SU-DHL-6 (cell line): ENCODE measurements around the gene KISS1R.
A peak's percentile ranks its signal among the peaks of the same experiment; 100 is the strongest.

Experiments used
- H2AFZ ChIP-seq: fragments of 200-600 bp; sonication (generic); 2 replicates; pipeline ENCODE4 v1.6.1; 2014; ENCODE audit warnings: low read depth, mild to moderate bottlenecking, moderate library complexity, mixed read lengths, antibody characterized with exemption, low read length; ENCODE audit not compliant: severe bottlenecking
- H3F3A ChIP-seq: fragments of 200-600 bp; shearing (Covaris generic); 2 replicates; pipeline ENCODE4 v1.6.0; 2016; ENCODE audit warnings: antibody characterized with exemption, mild to moderate bottlenecking; ENCODE audit not compliant: insufficient read depth
- H3K27ac ChIP-seq: fragments of 200-600 bp; sonication (generic); 2 replicates; pipeline ENCODE4 v1.5.1; 2016; ENCODE audit warnings: low read depth, mild to moderate bottlenecking, low read length, moderate library complexity, mixed read lengths
- H3K27me3 ChIP-seq: fragments of 200-600 bp; sonication (generic), shearing (Covaris generic); 2 replicates; pipeline ENCODE4 v1.6.0; 2014; ENCODE audit warnings: mild to moderate bottlenecking, low read length
- H3K36me3 ChIP-seq: fragments of 200-600 bp; sonication (generic); 2 replicates; pipeline ENCODE4 v1.6.1; 2014; ENCODE audit warnings: mild to moderate bottlenecking, low read length, mixed read lengths
- H3K4me2 ChIP-seq: fragments of 300-600, 200-600 bp; shearing (Covaris generic), sonication (generic); 2 replicates; pipeline ENCODE4 v1.6.0; 2014; ENCODE audit warnings: low read length, low read depth, mild to moderate bottlenecking; ENCODE audit not compliant: poor library complexity, severe bottlenecking
- H3K4me3 ChIP-seq: fragments of 200-600 bp; sonication (generic); 2 replicates; pipeline ENCODE4 v1.5.1; 2014; ENCODE audit warnings: antibody characterized with exemption, low read length, mild to moderate bottlenecking, mixed read lengths; ENCODE audit not compliant: insufficient read depth, poor library complexity, severe bottlenecking
- H3K79me2 ChIP-seq: fragments of 200-600 bp; sonication (generic); 2 replicates; pipeline ENCODE4 v1.6.1; 2014; ENCODE audit warnings: mild to moderate bottlenecking, low read length, moderate library complexity; ENCODE audit not compliant: insufficient read depth
- H3K9ac ChIP-seq: fragments of 200-600 bp; sonication (generic); 2 replicates; pipeline ENCODE4 v1.7.0; 2014; ENCODE audit warnings: mild to moderate bottlenecking, low read length
- H3K9me2 ChIP-seq: fragments of 200-600 bp; sonication (generic); replicated peaks from 2 replicates; pipeline ENCODE4 v1.6.1; 2014; ENCODE audit warnings: low read length; ENCODE audit not compliant: insufficient read depth
- H3K9me3 ChIP-seq: fragments of 200-600 bp; sonication (generic); 2 replicates; pipeline ENCODE4 v1.6.1; 2014; ENCODE audit warnings: low read length, mixed read lengths; ENCODE audit not compliant: insufficient read depth
- H4K20me1 ChIP-seq: fragments of 200-600 bp; sonication (generic); 2 replicates; pipeline ENCODE4 v1.6.1; 2014; ENCODE audit warnings: low read depth, mild to moderate bottlenecking, antibody characterized with exemption, low read length, moderate library complexity, mixed read lengths
- EZH2phosphoT487 ChIP-seq: fragments of 200-600 bp; sonication (generic), shearing (Covaris generic); conservative IDR thresholded peaks from 2 replicates; pipeline ENCODE4 v1.6.1; 2018; ENCODE audit warnings: mild to moderate bottlenecking, antibody characterized with exemption, low read length, moderate library complexity, mixed read lengths
- TF ChIP-seq, protein P1 (sequence below): fragments of 200-600 bp; sonication (generic); IDR thresholded peaks from one replicate; pipeline ENCODE4 v1.5.1; 2017; ENCODE audit warnings: antibody characterized with exemption, mild to moderate bottlenecking, low read length, moderate library complexity; ENCODE audit not compliant: insufficient read depth, poor library complexity, severe bottlenecking

KISS1R gene

DNA sequence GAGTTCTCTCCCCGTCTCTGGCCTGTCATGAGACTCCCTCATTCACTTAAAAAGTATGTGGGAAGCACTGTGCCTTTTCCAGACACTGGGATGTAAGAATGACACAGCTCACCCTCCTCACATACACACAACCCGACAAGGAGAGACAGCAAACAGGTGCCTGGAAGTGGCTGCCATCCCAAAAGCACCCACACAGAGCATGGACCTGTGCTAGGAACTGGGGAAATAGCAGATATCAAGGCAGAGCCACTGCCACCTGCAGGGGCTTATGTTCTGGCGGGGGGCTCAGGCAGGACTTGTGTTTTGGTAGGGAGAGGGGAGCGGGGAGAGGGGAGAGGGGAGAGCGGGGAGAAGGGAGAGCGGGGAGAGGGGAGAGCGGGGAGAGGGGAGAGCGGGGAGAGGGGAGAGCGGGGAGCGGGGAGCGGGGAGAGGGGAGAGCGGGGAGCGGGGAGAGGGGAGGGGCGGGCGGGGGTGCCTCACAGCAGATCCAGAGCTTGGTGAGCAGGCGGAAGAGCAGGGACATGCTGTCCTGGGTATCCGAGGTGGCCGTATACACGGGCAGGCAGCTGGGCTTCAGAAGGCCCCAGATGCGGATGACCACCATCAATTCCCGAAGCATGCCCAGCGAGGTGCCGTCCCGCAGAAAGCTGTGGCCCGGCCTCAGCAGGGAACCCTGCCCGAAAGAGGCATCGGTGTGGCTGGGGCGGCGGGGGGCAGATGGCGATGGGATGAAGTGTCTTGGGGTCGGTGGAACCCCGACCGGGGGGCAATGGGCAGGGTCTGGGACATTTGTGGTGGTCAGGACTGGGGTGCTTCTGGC lies 45.5 kb upstream of the KISS1R start:
- no peak overlapping the region for H3K27ac ChIP-seq
- H3K9ac ChIP-seq: no peak overlapping the region
- no peaks in the 10 kb centered on the region for H4K20me1 ChIP-seq

DNA sequence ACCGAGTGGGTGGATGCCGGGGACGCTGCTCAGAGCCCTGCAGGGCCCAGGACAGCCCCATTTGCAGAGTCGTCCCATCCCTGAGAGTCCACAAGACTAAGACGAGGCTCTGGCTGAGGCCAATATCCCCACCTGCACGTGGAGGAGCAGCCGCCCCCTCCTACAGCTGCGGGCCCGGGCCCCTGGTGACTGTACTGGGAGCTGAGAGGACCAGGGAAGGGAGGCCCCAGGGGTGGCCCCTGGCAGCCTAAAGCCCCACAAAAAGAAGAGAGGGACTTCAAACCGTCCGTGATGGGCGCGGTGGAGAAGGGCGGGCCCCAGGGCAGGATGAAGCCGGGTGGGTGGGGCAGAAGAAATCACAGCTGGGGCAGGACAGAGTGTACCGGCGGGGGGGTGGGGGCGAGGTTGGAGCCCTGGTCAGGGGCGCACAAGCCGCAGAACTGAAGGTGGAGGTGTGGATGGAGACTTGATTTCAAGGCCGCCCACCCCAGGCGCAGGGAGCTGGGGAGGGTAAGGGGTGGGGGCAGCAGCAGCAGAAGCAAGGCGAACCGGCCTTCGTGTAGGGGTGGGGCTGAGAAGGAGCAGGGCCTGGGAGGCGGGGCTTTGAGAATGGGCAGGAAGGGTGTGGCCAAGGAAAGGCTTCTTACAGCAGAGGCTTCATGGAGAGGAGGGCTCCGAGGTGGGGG lies 44.7 kb upstream of the KISS1R start:
- H3K27me3 ChIP-seq: no peaks in the 10 kb centered on the region
- H3K36me3 ChIP-seq: no peaks in the 10 kb centered on the region
- H3K9me3 ChIP-seq: no peaks in the 10 kb centered on the region
- H3K4me3 ChIP-seq: no peak overlapping the region
- H2AFZ ChIP-seq: no peak overlapping the region
- peak overlapping the region; percentile 39 for H3K4me2 ChIP-seq
- no peak for TF ChIP-seq EZH2phosphoT487
- TF ChIP-seq, protein P1, sequence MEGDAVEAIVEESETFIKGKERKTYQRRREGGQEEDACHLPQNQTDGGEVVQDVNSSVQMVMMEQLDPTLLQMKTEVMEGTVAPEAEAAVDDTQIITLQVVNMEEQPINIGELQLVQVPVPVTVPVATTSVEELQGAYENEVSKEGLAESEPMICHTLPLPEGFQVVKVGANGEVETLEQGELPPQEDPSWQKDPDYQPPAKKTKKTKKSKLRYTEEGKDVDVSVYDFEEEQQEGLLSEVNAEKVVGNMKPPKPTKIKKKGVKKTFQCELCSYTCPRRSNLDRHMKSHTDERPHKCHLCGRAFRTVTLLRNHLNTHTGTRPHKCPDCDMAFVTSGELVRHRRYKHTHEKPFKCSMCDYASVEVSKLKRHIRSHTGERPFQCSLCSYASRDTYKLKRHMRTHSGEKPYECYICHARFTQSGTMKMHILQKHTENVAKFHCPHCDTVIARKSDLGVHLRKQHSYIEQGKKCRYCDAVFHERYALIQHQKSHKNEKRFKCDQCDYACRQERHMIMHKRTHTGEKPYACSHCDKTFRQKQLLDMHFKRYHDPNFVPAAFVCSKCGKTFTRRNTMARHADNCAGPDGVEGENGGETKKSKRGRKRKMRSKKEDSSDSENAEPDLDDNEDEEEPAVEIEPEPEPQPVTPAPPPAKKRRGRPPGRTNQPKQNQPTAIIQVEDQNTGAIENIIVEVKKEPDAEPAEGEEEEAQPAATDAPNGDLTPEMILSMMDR: no peak
- H3K27ac ChIP-seq: no peak overlapping the region
- no peaks in the 10 kb centered on the region for H4K20me1 ChIP-seq
- no peaks in the 10 kb centered on the region for H3K79me2 ChIP-seq
- H3F3A ChIP-seq: no peaks in the 10 kb centered on the region
- peak overlapping the region; percentile 1; the same call in 1 of the 2 replicates for H3K9ac ChIP-seq
- H3K9me2 ChIP-seq: no peaks in the 10 kb centered on the region

More for the DNA sequence above, 45.5 kb upstream of the KISS1R start:
- no peak overlapping the region for H3K4me3 ChIP-seq
- H3K4me2 ChIP-seq: peak overlapping the region; percentile 39
- no peaks in the 10 kb centered on the region for H3K36me3 ChIP-seq
- no peaks in the 10 kb centered on the region for H3K79me2 ChIP-seq
- H3K9me2 ChIP-seq: no peaks in the 10 kb centered on the region
- H2AFZ ChIP-seq: no peak overlapping the region
- TF ChIP-seq, protein P1: no peak
- TF ChIP-seq EZH2phosphoT487: no peak
- H3K9me3 ChIP-seq: no peaks in the 10 kb centered on the region
- no peaks in the 10 kb centered on the region for H3F3A ChIP-seq
- no peaks in the 10 kb centered on the region for H3K27me3 ChIP-seq

DNA sequence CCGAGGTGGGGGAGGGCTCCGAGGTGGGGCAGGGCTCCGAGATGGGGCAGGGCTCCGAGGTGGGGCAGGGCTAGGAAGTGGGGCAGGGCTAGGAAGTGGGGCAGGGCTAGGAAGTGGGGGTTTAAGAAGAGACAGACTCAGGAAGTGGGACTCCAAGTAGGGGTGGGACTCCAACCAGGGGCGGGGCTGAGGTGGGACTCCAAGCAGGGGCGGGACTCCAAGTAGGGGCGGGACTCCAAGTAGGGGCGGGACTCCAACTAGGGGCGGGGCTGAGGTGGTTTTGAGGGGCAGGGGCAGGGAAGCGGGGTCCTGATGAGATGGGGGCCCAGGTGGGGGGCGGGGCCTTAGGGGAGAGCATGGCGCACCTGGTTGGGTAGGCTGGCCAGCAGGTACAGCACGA lies 44.0 kb upstream of the KISS1R start:
- H3K27ac ChIP-seq: no peak overlapping the region
- H3K9me2 ChIP-seq: no peaks in the 10 kb centered on the region
- no peaks in the 10 kb centered on the region for H3F3A ChIP-seq
- H4K20me1 ChIP-seq: no peaks in the 10 kb centered on the region
- no peak overlapping the region for H3K4me3 ChIP-seq
- no peaks in the 10 kb centered on the region for H3K9me3 ChIP-seq
- TF ChIP-seq, protein P1: no peak
- no peak for TF ChIP-seq EZH2phosphoT487
- no peaks in the 10 kb centered on the region for H3K27me3 ChIP-seq
- peak overlapping the region; percentile 39 for H3K4me2 ChIP-seq
- H2AFZ ChIP-seq: no peak overlapping the region
- H3K9ac ChIP-seq: no peak overlapping the region
- H3K36me3 ChIP-seq: no peaks in the 10 kb centered on the region
- no peaks in the 10 kb centered on the region for H3K79me2 ChIP-seq
